Liver (tissue), 9 donors: ENCODE data around the gene CREB1. TPM values are rescaled to one million over a fixed set of nuclear protein-coding genes. Genes with fewer than 3 reads are reported as not detected.

ENCODE experiments used
- DNase-seq: peaks from one replicate; pipeline ENCODE4 v3.0.0-alpha.2; 2017; ENCODE audit warnings: low spot score
- H3K27ac ChIP-seq, 2 donors: one replicate each; pipeline ENCODE4 v1.7.0; 2013; ENCODE audit warnings: inconsistent platforms in 2 of 2, low read length in 2 of 2, control low read depth in 1 of 2, low read depth in 1 of 2, mild to moderate bottlenecking in 1 of 2
- H3K27me3 ChIP-seq, 4 donors: one replicate each; pipeline versions ENCODE4 v1.6.1 to v1.7.0; 2013; ENCODE audit warnings: low read length in 3 of 4, inconsistent platforms in 1 of 4, mild to moderate bottlenecking in 1 of 4, moderate library complexity in 1 of 4; ENCODE audit not compliant: control insufficient read depth in 4 of 4, insufficient read depth in 4 of 4
- H3K36me3 ChIP-seq, 4 donors: one replicate each; pipeline versions ENCODE4 v1.6.1 to v1.7.0; 2013; ENCODE audit warnings: low read length in 3 of 4, mild to moderate bottlenecking in 3 of 4, low read depth in 1 of 4, moderate library complexity in 1 of 4; ENCODE audit not compliant: control insufficient read depth in 4 of 4, insufficient read depth in 3 of 4
- H3K4me1 ChIP-seq, 4 donors: one replicate each; pipeline versions ENCODE4 v1.6.1 to v1.7.0; 2013; ENCODE audit warnings: low read length in 3 of 4, mild to moderate bottlenecking in 3 of 4, moderate library complexity in 1 of 4; ENCODE audit not compliant: control insufficient read depth in 4 of 4, insufficient read depth in 4 of 4
- H3K4me3 ChIP-seq, 3 donors: one replicate each; pipeline versions ENCODE4 v1.6.1 to v1.7.0; 2013; ENCODE audit warnings: low read length in 3 of 3, control low read depth in 1 of 3, low read depth in 1 of 3, mild to moderate bottlenecking in 1 of 3
- H3K9ac ChIP-seq, 2 donors: one replicate each; pipeline ENCODE4 v1.7.0; 2013; ENCODE audit warnings: low read length in 2 of 2, mild to moderate bottlenecking in 2 of 2, moderate library complexity in 2 of 2, control low read depth in 1 of 2, low read depth in 1 of 2
- H3K9me3 ChIP-seq, 4 donors: one replicate each; pipeline versions ENCODE4 v1.6.1 to v1.7.0; 2013; ENCODE audit warnings: low read length in 3 of 4; ENCODE audit not compliant: control insufficient read depth in 4 of 4
- ATF3 ChIP-seq: IDR thresholded peaks from 2 replicates; pipeline ENCODE4 v1.6.1; 2016; ENCODE audit warnings: antibody characterized with exemption
- CTCF ChIP-seq: fragments of 150-350 bp; IDR thresholded peaks from 2 replicates; pipeline ENCODE4 v1.5.1; 2017; ENCODE audit warnings: improper control_type of control experiment, low read depth, low read length; ENCODE audit not compliant: missing input control
- EGR1 ChIP-seq, 2 donors: IDR thresholded peaks; 2 replicates each; pipeline ENCODE4 v1.6.1; 2016 to 2018; ENCODE audit warnings: antibody characterized with exemption in 2 of 2, low read depth in 2 of 2
- FOXA1 ChIP-seq: IDR thresholded peaks from 2 replicates; pipeline ENCODE4 v1.6.1; 2016; ENCODE audit warnings: antibody characterized with exemption
- FOXA2 ChIP-seq: IDR thresholded peaks from 2 replicates; pipeline ENCODE4 v1.6.1; 2016; ENCODE audit warnings: antibody characterized with exemption
- GABPA ChIP-seq, 2 donors: IDR thresholded peaks in 1 of 2; conservative IDR thresholded peaks in 1 of 2; 2 replicates each; pipeline ENCODE4 v1.6.1; 2016; ENCODE audit warnings: antibody characterized with exemption in 2 of 2, mild to moderate bottlenecking in 1 of 2, moderate library complexity in 1 of 2
- HNF4A ChIP-seq, 2 donors: conservative IDR thresholded peaks; 2 replicates each; pipeline ENCODE4 v1.6.1; 2016; ENCODE audit warnings: antibody characterized with exemption in 2 of 2, mild to moderate bottlenecking in 2 of 2
- HNF4G ChIP-seq: IDR thresholded peaks from 2 replicates; pipeline ENCODE4 v1.6.1; 2016; ENCODE audit warnings: antibody characterized with exemption
- JUND ChIP-seq, 2 donors: IDR thresholded peaks; 2 replicates each; pipeline ENCODE4 v1.6.1; 2016; ENCODE audit warnings: antibody characterized with exemption in 2 of 2
- MAX ChIP-seq: IDR thresholded peaks from 2 replicates; pipeline ENCODE4 v1.6.1; 2016; ENCODE audit warnings: antibody characterized with exemption
- NR2F2 ChIP-seq: IDR thresholded peaks from 2 replicates; pipeline ENCODE4 v1.6.1; 2016; ENCODE audit warnings: antibody characterized with exemption
- RAD21 ChIP-seq, 2 donors: IDR thresholded peaks; 2 replicates each; pipeline ENCODE4 v1.6.1; 2016; ENCODE audit warnings: antibody characterized with exemption in 2 of 2, mild to moderate bottlenecking in 2 of 2
- REST ChIP-seq: IDR thresholded peaks from 2 replicates; pipeline ENCODE4 v1.6.1; 2016; ENCODE audit warnings: antibody characterized with exemption, mild to moderate bottlenecking
- RXRA ChIP-seq, 2 donors: IDR thresholded peaks; 2 replicates each; pipeline ENCODE4 v1.6.1; 2017 to 2018; ENCODE audit warnings: antibody characterized with exemption in 2 of 2, mild to moderate bottlenecking in 1 of 2
- SP1 ChIP-seq: IDR thresholded peaks from 2 replicates; pipeline ENCODE4 v1.6.1; 2018; ENCODE audit warnings: antibody characterized with exemption, mild to moderate bottlenecking
- TAF1 ChIP-seq: conservative IDR thresholded peaks from 2 replicates; pipeline ENCODE4 v1.6.1; 2016; ENCODE audit warnings: antibody characterized with exemption, mild to moderate bottlenecking
- YY1 ChIP-seq: IDR thresholded peaks from 2 replicates; pipeline ENCODE4 v1.6.1; 2016; ENCODE audit warnings: antibody characterized with exemption, mild to moderate bottlenecking
- ZBTB33 ChIP-seq: IDR thresholded peaks from 2 replicates; pipeline ENCODE4 v1.6.1; 2016; ENCODE audit warnings: antibody characterized with exemption
- WGBS: extraction: QIAGEN DNeasy Blood & Tissue Kit; methylation state at CpG from one replicate; pipeline ENCODE4 v1.1.7; 2013; 5-methylcytosine and 5-hydroxymethylcytosine counted together
- polyA plus RNA-seq, 2 donors: library from polyadenylated mRNA; stranded (reverse) in 1 of 2; unstranded in 1 of 2; fragments of 200-250 nt in 1 of 2; fragments of >200 nt in 1 of 2; fragmentation: Nextera tagmentation in 1 of 2; extraction: Ambion mirVana in 1 of 2; gene quantifications; one replicate each; pipeline versions ENCODE4 v1.2.1 to v1.2.3, GENCODE V29; 2013 to 2015
- total RNA-seq, 2 donors: library from RNA; depleted of rRNA; stranded (reverse); fragments of >200 nt; gene quantifications; one replicate each; pipeline ENCODE4 v1.2.3, GENCODE V29; 2014
- donor health status: healthy.
- donor health status: healthy.
- donor health status: healthy.
- donor health status: healthy.
- donor health status: healthy.

CREB1 gene
- total and polyA plus RNA-seq, 4 donors, result 4.4 to 24.4 (median 14.5) TPM

GRCh38 chr2:207543272-207543671 is 13.5 kb downstream of the CREB1 start (continued):
- TF ChIP-seq REST (no peak), HNF4G (no peak), HNF4A (conservative IDR thresholded peaks at IDR 0.05) (no peak), ATF3 (no peak)

GRCh38 chr2:207546822-207547221 is 17.1 kb downstream of the CREB1 start:
- Histone ChIP-seq H3K27ac (no peak overlapping the region), H3K27me3 (no peaks in the 10 kb centered on the region), H3K36me3 (no peaks in the 10 kb centered on the region), H3K4me3 (no peak overlapping the region), H3K9ac (no peak overlapping the region), H3K4me1 (peaks cover 0 to 14% (median 5%) of the 10 kb centered on the region in 4 donors), H3K9me3 (no peaks in the 10 kb centered on the region)
- TF ChIP-seq FOXA1, result no peak
- no peak for TF ChIP-seq NR2F2
- TF ChIP-seq SP1, result no peak
- TF ChIP-seq YY1, result no peak
- no peak for TF ChIP-seq TAF1
- DNase-seq, result no peak

GRCh38 chr2:207549145-207549544 is 19.4 kb downstream of the CREB1 start:
- peaks cover 0 to 14% (median 5%) of the 10 kb centered on the region in 4 donors for H3K4me1 ChIP-seq
- TF ChIP-seq ZBTB33 (no peak), RXRA (IDR thresholded peaks at IDR 0.05) (no peak)
- DNase-seq, result no peak
- no peaks in the 10 kb centered on the region for H3K36me3 ChIP-seq
- 61% methylated on average over 2 of the region's 2 CpGs for WGBS
- H3K27me3 ChIP-seq, result no peaks in the 10 kb centered on the region
- no peak overlapping the region for H3K4me3 ChIP-seq
- H3K9ac ChIP-seq, result no peak overlapping the region
- no peak overlapping the region for H3K27ac ChIP-seq
- H3K9me3 ChIP-seq, result no peaks in the 10 kb centered on the region

- H3K4me3 ChIP-seq, result no peak overlapping the region
- no peak for DNase-seq
- no peaks in the 10 kb centered on the region for H3K27me3 ChIP-seq
- H3K36me3 ChIP-seq, result peaks cover 1 to 21% (median 8%) of the 10 kb centered on the region in 4 donors
- no peaks in the 10 kb centered on the region for H3K4me1 ChIP-seq
- WGBS, result 88% methylated on average over 1 of the region's 1 CpG
- no peaks in the 10 kb centered on the region for H3K9me3 ChIP-seq
- TF ChIP-seq HNF4G (no peak), JUND (IDR thresholded peaks at IDR 0.05) (no peak), CTCF (no peak), GABPA (IDR thresholded peaks at IDR 0.05 in 1 of 2, conservative IDR thresholded peaks at IDR 0.05 in 1 of 2) (no peak), FOXA1 (no peak), RAD21 (IDR thresholded peaks at IDR 0.05) (no peak), SP1 (no peak), EGR1 (IDR thresholded peaks at IDR 0.05; ENCODE audit: low read depth in 2 of 2) (no peak), RXRA (IDR thresholded peaks at IDR 0.05) (no peak), TAF1 (no peak), HNF4A (conservative IDR thresholded peaks at IDR 0.05) (no peak), MAX (no peak), FOXA2 (no peak)
- H3K27ac ChIP-seq, result no peak overlapping the region
- H3K9ac ChIP-seq, result no peak overlapping the region
Measured at GRCh38 chr2:207558079-207558491, 28.3 kb downstream of the CREB1 start.
